K562 (cell line): ENCODE results near the gene ADD3. TPM values are rescaled to one million over a fixed set of nuclear protein-coding genes. Genes with fewer than 3 reads are reported as not detected.

Experiments used
- ATAC-seq: fragments of 200-7000 bp; cut with Tn5 transposase; 3 replicates; pipeline ENCODE4 v1.9.1; 2020; ENCODE audit warnings: moderate library complexity
- BruUV-seq: library from RNA; stranded (reverse); fragments of 400-500 nt; replicated peaks from 2 replicates; lab custom pipeline; 2021; lab: Mats Ljungman, UMichigan
- CTCF ChIA-PET: fragments of 300-600 bp; formaldehyde crosslinking; extraction: SDS; loops from one replicate; lab custom pipeline; 2021; ENCODE audit warnings: low intra/inter-chr PET ratio; lab: Yijun Ruan, JAX
- POLR2A ChIA-PET: fragments of 300-600, 350-650 bp; sonication (Branson Sonifier 250); formaldehyde crosslinking; extraction: SDS; loops from one replicate; lab custom pipeline; 2021; ENCODE audit warnings: antibody characterized with exemption, inconsistent platforms; lab: Yijun Ruan, JAX
- DNase-seq, 4 experiments: peaks; one replicate each; pipeline versions ENCODE4 v3.0.0 to v3.0.0-alpha.2; 2011 to 2018; ENCODE audit warnings: low spot score in 3 of 4, mixed read lengths in 3 of 4; ENCODE audit errors: extremely low read depth in 1 of 4
- FAIRE-seq: peaks from 2 replicates; lab custom pipeline; 2011; peaks lifted over from hg19 to GRCh38; lab: Jason Lieb, UNC
- H2AFZ ChIP-seq: 2 replicates; pipeline ENCODE4 v1.6.0; 2011; ENCODE audit warnings: low read depth, low read length, control low read depth, inconsistent platforms
- H3K27ac ChIP-seq: fragments of 200-600 bp; 3 replicates; pipeline ENCODE4 v1.8.0; 2011; ENCODE audit warnings: low read depth, mild to moderate bottlenecking, control low read depth, inconsistent platforms, low read length, moderate library complexity, mixed read lengths; ENCODE audit errors: extremely low read depth
- H3K27me3 ChIP-seq, 2 experiments: fragments of 300-600 bp in 1 of 2; 2 replicates in 1 of 2; 3 replicates in 1 of 2; pipeline versions ENCODE4 v1.6.0 to v1.8.0; 2011; ENCODE audit warnings: inconsistent platforms in 2 of 2, low read length in 2 of 2, mild to moderate bottlenecking in 1 of 2, mixed read lengths in 1 of 2, moderate library complexity in 1 of 2; ENCODE audit not compliant: control insufficient read depth in 2 of 2, insufficient read depth in 2 of 2
- H3K36me3 ChIP-seq: fragments of 300-600 bp; 3 replicates; pipeline ENCODE4 v1.8.0; 2011; ENCODE audit warnings: mild to moderate bottlenecking, low read length, inconsistent platforms; ENCODE audit not compliant: control insufficient read depth, insufficient read depth
- H3K4me1 ChIP-seq, 2 experiments: fragments of 200-600 bp in 1 of 2; replicated peaks in 1 of 2; 2 replicates in 1 of 2; 3 replicates in 1 of 2; pipeline versions ENCODE4 v1.5.1 to v1.8.0; 2011; ENCODE audit warnings: inconsistent platforms in 2 of 2, low read length in 2 of 2, mild to moderate bottlenecking in 1 of 2, mixed read lengths in 1 of 2, moderate library complexity in 1 of 2; ENCODE audit not compliant: control insufficient read depth in 2 of 2, insufficient read depth in 2 of 2
- H3K4me2 ChIP-seq: 2 replicates; pipeline ENCODE4 v1.6.1; 2011; ENCODE audit warnings: low read length, control low read depth, inconsistent platforms, mixed read lengths; ENCODE audit not compliant: insufficient read depth
- H3K4me3 ChIP-seq: fragments of 200-600 bp; sonication (generic), shearing (Covaris generic); 2 replicates; pipeline ENCODE4 v1.5.1; 2016; ENCODE audit warnings: control low read depth, inconsistent platforms
- H3K79me2 ChIP-seq: fragments of 200-600 bp; 3 replicates; pipeline ENCODE4 v1.8.0; 2011; ENCODE audit warnings: low read length, inconsistent platforms; ENCODE audit not compliant: control insufficient read depth, insufficient read depth
- H3K9ac ChIP-seq, 2 experiments: 2 replicates each; pipeline versions ENCODE4 v1.6.0 to v1.6.1; 2011; ENCODE audit warnings: low read depth in 2 of 2, low read length in 2 of 2, control low read depth in 1 of 2, inconsistent platforms in 1 of 2, mild to moderate bottlenecking in 1 of 2, mixed read lengths in 1 of 2; ENCODE audit not compliant: insufficient read depth in 1 of 2
- H3K9me1 ChIP-seq: one replicate; pipeline ENCODE4 v1.6.0; 2011; ENCODE audit warnings: inconsistent platforms, mild to moderate bottlenecking, low read length, moderate library complexity; ENCODE audit not compliant: control insufficient read depth, insufficient read depth
- H3K9me3 ChIP-seq: replicated peaks from 2 replicates; pipeline ENCODE4 v1.5.1; 2011; ENCODE audit warnings: low read depth, low read length, inconsistent platforms; ENCODE audit not compliant: control insufficient read depth, insufficient read depth
- H4K20me1 ChIP-seq: replicated peaks from 2 replicates; pipeline ENCODE4 v1.6.1; 2011; ENCODE audit warnings: low read length, inconsistent platforms, mixed read lengths; ENCODE audit not compliant: control insufficient read depth, insufficient read depth
- CBFB ChIP-seq: sonication (generic); formaldehyde crosslinking; IDR thresholded peaks from 2 replicates; pipeline ENCODE4 v1.4.0; 2020; ENCODE audit warnings: mild to moderate bottlenecking, missing genetic modification reagents
- HNRNPL ChIP-seq: fragments of 200-400 bp; formaldehyde crosslinking; IDR thresholded peaks from 2 replicates; pipeline ENCODE4 v1.6.1; 2017; ENCODE audit warnings: low read depth, mild to moderate bottlenecking, low read length
- KDM1A ChIP-seq, 2 experiments: fragments of 450-650 bp; IDR thresholded peaks; 2 replicates each; pipeline ENCODE4 v1.6.1; 2016; ENCODE audit warnings: mild to moderate bottlenecking in 2 of 2
- NFE2 ChIP-seq: IDR thresholded peaks from 2 replicates; pipeline ENCODE4 v1.6.1; 2014; ENCODE audit warnings: antibody characterized with exemption, low read depth
- PCBP1 ChIP-seq: fragments of 200-400 bp; formaldehyde crosslinking; IDR thresholded peaks from 2 replicates; pipeline ENCODE4 v1.6.1; 2018; ENCODE audit warnings: mild to moderate bottlenecking, low read depth, low read length; ENCODE audit not compliant: poor library complexity, severe bottlenecking
- POU5F1 ChIP-seq: fragments of 150-350 bp; IDR thresholded peaks from 2 replicates; pipeline ENCODE4 v1.6.1; 2014; ENCODE audit warnings: borderline replicate concordance, low read length, low read depth, mild to moderate bottlenecking; ENCODE audit not compliant: partially characterized antibody
- SIN3B ChIP-seq: fragments of 450-650 bp; IDR thresholded peaks from 2 replicates; pipeline ENCODE4 v1.6.1; 2017; ENCODE audit warnings: low read depth, mild to moderate bottlenecking, moderate library complexity
- SNIP1 ChIP-seq: fragments of 450-650 bp; IDR thresholded peaks from 2 replicates; pipeline ENCODE4 v1.7.1; 2017; ENCODE audit warnings: low read depth, mild to moderate bottlenecking
- TCF7 ChIP-seq: sonication (generic); IDR thresholded peaks from 2 replicates; pipeline ENCODE4 v1.6.1; 2016; ENCODE audit warnings: antibody characterized with exemption, borderline replicate concordance
- ZNF41 ChIP-seq: fragments of 250-450 bp; sonication (Bioruptor Pico); conservative IDR thresholded peaks from 2 replicates; pipeline ENCODE4 v1.4.0; 2020; ENCODE audit warnings: mild to moderate bottlenecking
- ZNF436 ChIP-seq: fragments of 250-450, 450-650 bp; sonication (Bioruptor Pico); formaldehyde crosslinking; IDR thresholded peaks from 2 replicates; pipeline ENCODE4 v1.7.0; 2020; ENCODE audit warnings: mild to moderate bottlenecking
- ZSCAN29 ChIP-seq: fragments of 450-650 bp; IDR thresholded peaks from 2 replicates; pipeline ENCODE4 v1.6.1; 2017
- ZZZ3 ChIP-seq: fragments of 450-650 bp; IDR thresholded peaks from 2 replicates; pipeline ENCODE4 v1.6.1; 2016; ENCODE audit warnings: antibody characterized with exemption, mild to moderate bottlenecking, moderate library complexity
- WGBS: fragments of 100-300 bp; shearing (Covaris generic); methylation state at CpG from one replicate; pipeline ENCODE4 v1.1.6; 2016; ENCODE audit warnings: low coverage, mixed read lengths; ENCODE audit not compliant: insufficient coverage; ENCODE audit errors: missing lambda C conversion rate; 5-methylcytosine and 5-hydroxymethylcytosine counted together
- in situ Hi-C: fragments of 300-500 bp; cut with MboI; formaldehyde crosslinking; loops from 4 replicates; pipeline ENCODE4 v1.15.0; 2018; ENCODE audit warnings: inconsistent platforms, mixed read lengths
- intact Hi-C: fragments of 100-400 bp; cut with micrococcal nuclease; formaldehyde crosslinking; loops from 2 replicates; pipeline ENCODE4 v1.14.2; 2022
- polyA plus RNA-seq, 8 experiments: library from polyadenylated mRNA; depleted of rRNA in 4 of 8; stranded (reverse) in 5 of 8; unstranded in 3 of 8; fragments of >200 nt; fragmentation: Nextera tagmentation in 2 of 8; fragmentation: Illumina TruSeq in 1 of 8; extraction: Ambion mirVana in 2 of 8; extraction: Trizol in 1 of 8; gene quantifications; 2 replicates each; pipeline versions ENCODE4 v1.2.1 to v1.2.3, GENCODE V29; 2011 to 2014; ENCODE audit warnings: inconsistent platforms in 1 of 8, missing spikeins in 1 of 8
- total RNA-seq, 7 experiments: library from RNA; depleted of rRNA in 6 of 7; stranded (reverse); fragments of >200 nt in 6 of 7; fragmentation: Illumina TruSeq in 2 of 7; extraction: Trizol in 2 of 7; gene quantifications; 2 replicates each; pipeline versions ENCODE4 v1.2.1 to v1.2.3, GENCODE V29; 2011 to 2021; ENCODE audit warnings: low replicate concordance in 1 of 7
- TF ChIP-seq, protein P1 (sequence below): fragments of 250-450 bp; sonication (Bioruptor Pico); IDR thresholded peaks from 2 replicates; pipeline ENCODE4 v1.5.0; 2022; ENCODE audit warnings: mild to moderate bottlenecking
- TF ChIP-seq, protein P2 (sequence below): sonication (generic); formaldehyde crosslinking; IDR thresholded peaks from 2 replicates; pipeline ENCODE4 v1.8.0; 2022; ENCODE audit warnings: mild to moderate bottlenecking, missing genetic modification reagents

ADD3 gene
- total and polyA plus RNA-seq, 9 of the 15 experiments (the other 6 are each of a cell fraction or from before 2014, with no cell fraction given): 13.2 to 125 (median 31.7) TPM

DNA sequence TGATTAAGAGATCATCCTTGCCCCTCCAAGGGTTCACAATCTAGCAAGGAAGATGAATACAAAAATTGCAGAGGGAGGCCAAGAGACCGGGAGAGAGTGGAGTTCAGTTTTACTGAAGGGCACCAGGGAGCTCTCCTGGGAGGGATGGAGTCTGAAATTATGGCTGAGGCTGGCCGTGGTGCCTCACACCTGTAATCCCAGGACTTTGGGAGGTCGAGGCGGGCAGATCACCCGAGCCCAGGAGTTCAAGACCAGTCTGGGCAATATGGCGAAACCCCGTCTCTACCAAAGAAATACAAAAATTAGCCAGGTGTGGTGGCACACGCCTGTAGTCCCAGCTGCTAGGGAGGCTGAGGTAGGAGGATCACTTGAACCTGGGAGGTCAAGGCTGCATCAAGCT lies 148.3 kb downstream of the ADD3 start (continued):
- TF ChIP-seq, protein P1, sequence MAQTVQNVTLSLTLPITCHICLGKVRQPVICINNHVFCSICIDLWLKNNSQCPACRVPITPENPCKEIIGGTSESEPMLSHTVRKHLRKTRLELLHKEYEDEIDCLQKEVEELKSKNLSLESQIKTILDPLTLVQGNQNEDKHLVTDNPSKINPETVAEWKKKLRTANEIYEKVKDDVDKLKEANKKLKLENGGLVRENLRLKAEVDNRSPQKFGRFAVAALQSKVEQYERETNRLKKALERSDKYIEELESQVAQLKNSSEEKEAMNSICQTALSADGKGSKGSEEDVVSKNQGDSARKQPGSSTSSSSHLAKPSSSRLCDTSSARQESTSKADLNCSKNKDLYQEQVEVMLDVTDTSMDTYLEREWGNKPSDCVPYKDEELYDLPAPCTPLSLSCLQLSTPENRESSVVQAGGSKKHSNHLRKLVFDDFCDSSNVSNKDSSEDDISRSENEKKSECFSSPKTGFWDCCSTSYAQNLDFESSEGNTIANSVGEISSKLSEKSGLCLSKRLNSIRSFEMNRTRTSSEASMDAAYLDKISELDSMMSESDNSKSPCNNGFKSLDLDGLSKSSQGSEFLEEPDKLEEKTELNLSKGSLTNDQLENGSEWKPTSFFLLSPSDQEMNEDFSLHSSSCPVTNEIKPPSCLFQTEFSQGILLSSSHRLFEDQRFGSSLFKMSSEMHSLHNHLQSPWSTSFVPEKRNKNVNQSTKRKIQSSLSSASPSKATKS (CRISPR knock-in tag): no peak
- TF ChIP-seq NFE2 (no peak), ZNF436 (no peak), ZZZ3 (no peak), ZNF41 (CRISPR knock-in tag) (no peak)

DNA sequence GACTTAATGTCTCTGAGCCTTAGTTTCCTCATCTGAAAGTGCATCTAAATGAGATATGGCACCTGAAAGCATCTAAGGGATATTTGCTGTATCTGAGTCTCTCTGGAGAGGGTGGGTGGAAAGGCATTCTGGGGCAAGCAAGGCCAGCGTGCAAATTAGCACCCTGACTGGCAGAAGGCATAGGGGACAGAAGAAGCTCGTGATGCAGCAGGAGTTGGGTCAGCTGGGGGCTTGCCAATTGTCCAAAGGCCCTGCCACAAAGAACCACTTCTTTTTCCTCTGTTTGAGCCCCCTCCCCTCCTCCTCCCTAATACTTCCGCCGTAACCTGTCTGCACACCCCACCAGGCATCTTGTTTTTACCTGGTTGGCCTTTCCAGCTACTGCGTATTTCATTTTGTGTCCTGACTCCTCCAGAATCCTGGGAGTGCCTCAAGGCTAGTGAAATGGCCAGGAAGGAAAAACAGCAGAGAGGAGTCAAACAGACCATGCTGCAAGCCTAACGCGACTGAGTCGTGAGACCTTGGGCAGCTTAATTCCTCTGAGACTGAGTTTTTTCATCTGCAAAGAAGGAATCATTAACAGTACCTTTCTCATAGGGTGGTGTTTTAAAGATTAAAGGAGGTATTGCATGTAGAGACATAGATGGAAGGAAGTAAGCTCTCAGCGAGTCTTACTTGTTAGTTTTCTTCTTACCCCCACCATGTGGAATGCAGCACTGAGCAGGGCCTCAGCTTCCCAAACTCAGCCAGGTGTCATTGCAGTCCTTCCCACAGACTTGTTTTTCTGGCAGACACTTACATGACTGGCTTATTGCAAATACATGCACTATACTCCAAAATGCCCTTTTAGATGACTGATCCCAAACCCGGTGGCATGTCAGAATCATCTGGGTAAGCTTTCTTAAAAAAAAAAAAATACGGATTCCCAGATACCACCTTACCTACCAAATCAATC lies 150.5 kb downstream of the ADD3 start:
- no peaks in the 10 kb centered on the region; a peak in 2 of 5 replicates for H3K4me1 ChIP-seq
- ATAC-seq (no peak), FAIRE-seq (no peak), DNase-seq (no peak)
- intact Hi-C loops (no loop called here), in situ Hi-C loops (no loop called here)
- H3K9ac ChIP-seq: no peak overlapping the region; a peak in 1 of 4 replicates
- peaks cover 0 to 12% of the 10 kb centered on the region in 2 experiments; a peak in 2 of 5 replicates for H3K27me3 ChIP-seq
- H3K27ac ChIP-seq: no peak overlapping the region
- ChIA-PET CTCF (no interaction called here), POLR2A (interaction anchor here (1.2 kb wide), 1 partner anchor 11 kb away, joined by 4 read pairs; no protein-coding TSS in a partner anchor)
- no peaks in the 10 kb centered on the region for H4K20me1 ChIP-seq
- BruUV-seq: no TSS peak
- H2AFZ ChIP-seq: no peak overlapping the region
- no peaks in the 10 kb centered on the region for H3K36me3 ChIP-seq
- H3K4me3 ChIP-seq: no peak overlapping the region
- H3K4me2 ChIP-seq: no peak overlapping the region
- no peaks in the 10 kb centered on the region for H3K9me1 ChIP-seq
- 40% methylated on average over 10 of the region's 11 CpGs for WGBS
- H3K79me2 ChIP-seq: no peaks in the 10 kb centered on the region
- H3K9me3 ChIP-seq: no peaks in the 10 kb centered on the region
- TF ChIP-seq POU5F1 (no peak), SIN3B (no peak), ZSCAN29 (no peak), CBFB (no peak), KDM1A (IDR thresholded peaks at IDR 0.05) (no peak), TCF7 (no peak), PCBP1 (no peak), HNRNPL (no peak), SNIP1 (no peak)
- TF ChIP-seq, protein P2, sequence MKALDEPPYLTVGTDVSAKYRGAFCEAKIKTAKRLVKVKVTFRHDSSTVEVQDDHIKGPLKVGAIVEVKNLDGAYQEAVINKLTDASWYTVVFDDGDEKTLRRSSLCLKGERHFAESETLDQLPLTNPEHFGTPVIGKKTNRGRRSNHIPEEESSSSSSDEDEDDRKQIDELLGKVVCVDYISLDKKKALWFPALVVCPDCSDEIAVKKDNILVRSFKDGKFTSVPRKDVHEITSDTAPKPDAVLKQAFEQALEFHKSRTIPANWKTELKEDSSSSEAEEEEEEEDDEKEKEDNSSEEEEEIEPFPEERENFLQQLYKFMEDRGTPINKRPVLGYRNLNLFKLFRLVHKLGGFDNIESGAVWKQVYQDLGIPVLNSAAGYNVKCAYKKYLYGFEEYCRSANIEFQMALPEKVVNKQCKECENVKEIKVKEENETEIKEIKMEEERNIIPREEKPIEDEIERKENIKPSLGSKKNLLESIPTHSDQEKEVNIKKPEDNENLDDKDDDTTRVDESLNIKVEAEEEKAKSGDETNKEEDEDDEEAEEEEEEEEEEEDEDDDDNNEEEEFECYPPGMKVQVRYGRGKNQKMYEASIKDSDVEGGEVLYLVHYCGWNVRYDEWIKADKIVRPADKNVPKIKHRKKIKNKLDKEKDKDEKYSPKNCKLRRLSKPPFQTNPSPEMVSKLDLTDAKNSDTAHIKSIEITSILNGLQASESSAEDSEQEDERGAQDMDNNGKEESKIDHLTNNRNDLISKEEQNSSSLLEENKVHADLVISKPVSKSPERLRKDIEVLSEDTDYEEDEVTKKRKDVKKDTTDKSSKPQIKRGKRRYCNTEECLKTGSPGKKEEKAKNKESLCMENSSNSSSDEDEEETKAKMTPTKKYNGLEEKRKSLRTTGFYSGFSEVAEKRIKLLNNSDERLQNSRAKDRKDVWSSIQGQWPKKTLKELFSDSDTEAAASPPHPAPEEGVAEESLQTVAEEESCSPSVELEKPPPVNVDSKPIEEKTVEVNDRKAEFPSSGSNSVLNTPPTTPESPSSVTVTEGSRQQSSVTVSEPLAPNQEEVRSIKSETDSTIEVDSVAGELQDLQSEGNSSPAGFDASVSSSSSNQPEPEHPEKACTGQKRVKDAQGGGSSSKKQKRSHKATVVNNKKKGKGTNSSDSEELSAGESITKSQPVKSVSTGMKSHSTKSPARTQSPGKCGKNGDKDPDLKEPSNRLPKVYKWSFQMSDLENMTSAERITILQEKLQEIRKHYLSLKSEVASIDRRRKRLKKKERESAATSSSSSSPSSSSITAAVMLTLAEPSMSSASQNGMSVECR (CRISPR knock-in tag): no peak
